ENCODE data around the gene ISM2. TPM values are rescaled to one million over a fixed set of nuclear protein-coding genes. Genes with fewer than 3 reads are reported as not detected.

Gene ISM2
- total RNA-seq, 2 experiments from 2014 or later = not detected

DNA sequence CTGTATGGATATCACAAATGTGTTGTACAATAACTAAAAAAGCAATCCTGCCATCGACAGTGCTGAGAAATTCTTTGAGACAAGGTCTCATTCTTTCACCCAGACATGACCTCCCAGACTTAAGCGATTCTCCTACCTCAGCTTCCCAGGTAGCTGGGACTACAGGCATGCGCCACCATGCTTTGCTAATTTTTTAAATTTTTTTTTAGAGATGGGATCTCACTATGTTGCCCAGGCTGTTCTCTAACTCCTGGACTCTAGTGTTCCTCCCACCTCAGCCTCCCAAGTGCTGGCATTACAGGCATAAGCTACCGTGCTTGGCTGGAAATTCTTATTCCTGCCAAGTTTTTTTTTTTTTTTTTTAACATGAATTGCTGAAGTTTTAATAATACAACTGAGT is 58.8 kb downstream of the ISM2 start:
- no peak for DNase-seq
- no peaks in the 10 kb centered on the region for H3K27me3 Mint-ChIP-seq
- CTCF ChIA-PET = no interaction called here
- H3K4me1 Mint-ChIP-seq = no peaks in the 10 kb centered on the region
- POLR2A ChIA-PET = no interaction called here
- no peak overlapping the region for H3K4me3 Mint-ChIP-seq
- no peak overlapping the region for H3K27ac Mint-ChIP-seq
- no peaks in the 10 kb centered on the region for H3K9me3 Mint-ChIP-seq
- peaks cover 43% of the 10 kb centered on the region for H3K36me3 Mint-ChIP-seq (ENCODE audit: low read depth)

DNA sequence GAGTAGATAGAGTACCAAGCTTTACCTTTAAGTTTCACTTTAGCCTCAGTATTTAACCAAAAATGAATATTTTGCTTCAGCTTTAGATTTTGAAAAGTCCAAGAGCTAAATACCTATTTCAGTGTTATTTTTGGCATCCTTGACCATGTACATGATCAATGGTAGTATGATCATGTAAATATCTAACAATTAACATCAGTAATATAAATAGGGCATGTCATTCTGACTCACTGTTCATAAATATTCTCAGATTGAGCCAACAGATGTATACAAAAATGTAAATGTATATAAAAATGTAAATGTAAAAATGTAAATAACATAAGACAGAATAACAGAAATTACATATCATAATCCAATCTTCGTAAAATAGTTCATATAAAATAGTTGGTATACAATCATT is 60.0 kb downstream of the ISM2 start:
- no peak for DNase-seq
- Mint-ChIP-seq H3K4me3 (no peak overlapping the region), H3K27me3 (no peaks in the 10 kb centered on the region), H3K4me1 (no peaks in the 10 kb centered on the region), H3K9me3 (no peaks in the 10 kb centered on the region), H3K36me3 (ENCODE audit: low read depth) (peaks cover 47% of the 10 kb centered on the region), H3K27ac (no peak overlapping the region)
- ChIA-PET CTCF (interaction anchor here (1.3 to 1.9 kb wide), 2 partner anchors 20 to 315 kb away, joined by 3 to 5 read pairs; no protein-coding TSS in a partner anchor), POLR2A (no interaction called here)

DNA sequence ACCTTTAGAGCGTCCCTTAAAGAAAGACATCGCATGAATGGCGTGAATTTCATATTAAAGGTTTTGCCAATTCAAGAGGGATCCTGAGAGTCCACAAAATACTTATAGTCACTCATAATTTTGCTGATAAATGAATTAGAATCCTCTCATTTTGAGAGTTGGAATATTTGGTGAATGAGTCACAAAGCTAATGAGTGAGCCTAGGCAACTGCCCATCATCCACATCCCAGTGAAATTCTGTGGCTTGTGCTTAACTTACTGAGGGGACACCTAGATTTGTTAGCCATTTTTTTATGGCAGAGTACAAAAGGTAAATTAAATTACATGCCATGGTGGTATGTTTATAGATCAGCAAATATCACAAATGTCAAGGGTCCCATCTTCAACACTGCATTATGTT is 62.6 kb downstream of the ISM2 start:
- Mint-ChIP-seq H3K27me3 (no peaks in the 10 kb centered on the region), H3K36me3 (ENCODE audit: low read depth) (peaks cover 32% of the 10 kb centered on the region), H3K27ac (no peak overlapping the region), H3K4me3 (no peak overlapping the region), H3K9me3 (no peaks in the 10 kb centered on the region), H3K4me1 (no peaks in the 10 kb centered on the region)
- CTCF ChIA-PET = interaction anchor here (0.9 kb wide), 1 partner anchor 120 kb away, joined by 3 read pairs; no protein-coding TSS in a partner anchor
- DNase-seq = no peak
- POLR2A ChIA-PET = no interaction called here

DNA sequence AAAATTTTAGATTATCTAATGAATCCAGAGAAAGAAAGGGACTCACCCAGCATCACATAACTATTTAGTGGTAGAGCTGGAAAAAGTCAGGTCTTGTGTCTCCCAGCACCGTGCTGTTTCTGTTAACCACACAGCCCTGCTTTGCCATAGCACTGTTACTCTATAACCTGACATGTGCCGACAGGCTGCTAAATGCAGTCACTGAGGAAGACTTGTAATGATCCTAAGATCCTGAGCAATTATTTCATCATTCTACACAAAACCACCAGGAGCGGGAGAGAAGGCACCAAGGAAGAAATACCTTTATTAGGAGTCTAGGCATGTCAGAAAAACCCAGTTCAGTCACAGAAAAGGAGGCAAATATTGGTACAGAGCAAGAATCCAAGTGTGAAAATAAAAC is 72.2 kb downstream of the ISM2 start:
- POLR2A ChIA-PET = no interaction called here
- Mint-ChIP-seq H3K9me3 (no peaks in the 10 kb centered on the region), H3K27ac (no peak overlapping the region), H3K36me3 (ENCODE audit: low read depth) (peaks cover 81% of the 10 kb centered on the region), H3K4me1 (no peaks in the 10 kb centered on the region), H3K4me3 (no peak overlapping the region), H3K27me3 (no peaks in the 10 kb centered on the region)
- no peak for DNase-seq
- CTCF ChIA-PET = no interaction called here

DNA sequence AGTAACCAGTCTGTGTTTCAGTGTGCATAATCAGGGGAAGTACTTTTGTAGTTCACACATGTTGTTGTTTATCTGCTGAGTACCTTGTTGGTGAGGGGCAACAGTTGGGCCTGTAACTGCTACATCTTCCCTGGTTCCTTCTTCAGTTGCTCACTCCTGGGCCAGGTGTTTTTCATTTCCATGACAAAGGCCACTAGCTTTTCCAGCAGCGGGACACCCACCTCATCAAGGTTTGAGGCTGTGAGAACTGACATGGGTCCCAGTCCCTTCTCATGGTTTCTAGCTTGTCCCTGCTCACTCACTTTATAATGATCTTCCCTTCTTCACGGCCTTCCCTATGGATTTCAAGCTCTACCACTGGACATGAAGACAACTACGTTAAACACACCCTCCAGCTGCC is 73.8 kb downstream of the ISM2 start:
- ChIA-PET POLR2A (no interaction called here), CTCF (no interaction called here)
- Mint-ChIP-seq H3K27ac (no peak overlapping the region), H3K4me3 (no peak overlapping the region), H3K36me3 (ENCODE audit: low read depth) (peaks cover 83% of the 10 kb centered on the region), H3K27me3 (no peaks in the 10 kb centered on the region), H3K4me1 (no peaks in the 10 kb centered on the region), H3K9me3 (peaks cover 4% of the 10 kb centered on the region)
- no peak for DNase-seq

Other genes starting within 250 kb of the ISM2 start
- gene NGB, start 227.6 kb downstream of the ISM2 start, total RNA-seq = not detected
- 10 to 100 TPM; 10.5 to 16.1 TPM for gene POMT2, start 177.9 kb downstream of the ISM2 start, total RNA-seq
- 10 to 100 TPM; 18.1 to 18.4 TPM for gene GSTZ1, start 177.8 kb downstream of the ISM2 start, total RNA-seq
- 10 to 100 TPM; 21.2 to 22.2 TPM for gene TMED8, start 121.7 kb downstream of the ISM2 start, total RNA-seq
- gene SAMD15, start 121.4 kb downstream of the ISM2 start, total RNA-seq = under 1 TPM in 1 of 2 experiments, not detected in 1; 0.25 TPM
- gene NOXRED1, start 75.3 kb downstream of the ISM2 start, total RNA-seq = under 1 TPM; 0.35 to 0.48 TPM
- 10 to 100 TPM; 20.3 to 20.6 TPM for gene VIPAS39, start 41.2 kb downstream of the ISM2 start, total RNA-seq
- gene AHSA1, start 40.7 kb downstream of the ISM2 start, total RNA-seq = 100 to 1,000 TPM; 152 to 162 TPM
- 10 to 100 TPM; 40.6 to 43.2 TPM for gene SPTLC2, start 117.8 kb upstream of the ISM2 start, total RNA-seq
- gene ALKBH1, start 209.2 kb upstream of the ISM2 start, total RNA-seq = 10 to 100 TPM; 12.5 to 12.8 TPM
- gene SLIRP, start 209.3 kb upstream of the ISM2 start, total RNA-seq = 10 to 100 TPM; 56.4 to 76.7 TPM